Peyer's patch (tissue), 4 donors: ENCODE results near the gene NEDD4L. TPM values are rescaled to one million over a fixed set of nuclear protein-coding genes. Genes with fewer than 3 reads are reported as not detected.

Experiments used
- DNase-seq, 3 donors: peaks; one replicate each; pipeline ENCODE4 v3.0.0-alpha.2; 2017 to 2019
- H3K27ac ChIP-seq, 4 donors: fragments of 200-600 bp; sonication (generic); one replicate each; pipeline ENCODE4 v1.5.1; 2016 to 2019
- H3K27me3 ChIP-seq, 2 donors: fragments of 200-600 bp; sonication (generic); one replicate each; pipeline ENCODE4 v1.5.1; 2019
- H3K36me3 ChIP-seq, 3 donors: fragments of 200-600 bp; sonication (generic); one replicate each; pipeline ENCODE4 v1.5.1; 2016 to 2019
- H3K4me1 ChIP-seq, 4 donors: fragments of 200-600 bp; sonication (generic); one replicate each; pipeline ENCODE4 v1.5.1; 2016 to 2019
- H3K4me3 ChIP-seq, 4 donors: fragments of 200-600 bp; sonication (generic); 1 replicate in 3 of 4; 2 replicates in 1 of 4; pipeline ENCODE4 v1.5.1; 2016 to 2019; ENCODE audit warnings: mild to moderate bottlenecking in 1 of 4
- H3K9me3 ChIP-seq, 4 donors: fragments of 200-600 bp; sonication (generic); one replicate each; pipeline ENCODE4 v1.5.1; 2016 to 2019; ENCODE audit warnings: mild to moderate bottlenecking in 1 of 4
- CTCF ChIP-seq, 6 experiments: fragments of 450-650 bp in 4 of 6; fragments of 200-600 bp in 2 of 6; sonication (generic) in 1 of 6; IDR thresholded peaks; one replicate each; pipeline ENCODE4 v1.5.1; 2017 to 2019; ENCODE audit warnings: antibody characterized with exemption in 6 of 6, mild to moderate bottlenecking in 3 of 6, moderate library complexity in 1 of 6
- POLR2A ChIP-seq, 2 donors: fragments of 450-650 bp; IDR thresholded peaks; one replicate each; pipeline ENCODE4 v1.5.1; 2017; ENCODE audit warnings: antibody characterized with exemption in 2 of 2, mild to moderate bottlenecking in 2 of 2, moderate library complexity in 2 of 2
- total RNA-seq, 4 donors: library from RNA; depleted of rRNA; stranded (reverse); fragments of >200 nt; gene quantifications; one replicate each; pipeline ENCODE4 v1.1.0, GENCODE V29; 2016

The NEDD4L gene
- total RNA-seq, 4 donors from 2014 or later = 213 to 312 (median 277) TPM

- Histone ChIP-seq H3K27ac (no peak overlapping the region), H3K4me1 (no peaks in the 10 kb centered on the region), H3K36me3 (no peaks in the 10 kb centered on the region), H3K27me3 (no peaks in the 10 kb centered on the region), H3K4me3 (no peak overlapping the region), H3K9me3 (no peaks in the 10 kb centered on the region)
- no peak for DNase-seq
- TF ChIP-seq CTCF (IDR thresholded peaks at IDR 0.05) (no peak), POLR2A (IDR thresholded peaks at IDR 0.05) (no peak)
Observed at GRCh38 chr18:58061349-58061748, 17.3 kb downstream of the NEDD4L start.

- H3K27ac ChIP-seq = no peak overlapping the region
- TF ChIP-seq CTCF (IDR thresholded peaks at IDR 0.05) (no peak), POLR2A (IDR thresholded peaks at IDR 0.05) (no peak)
- H3K4me3 ChIP-seq = no peak overlapping the region
Observed at GRCh38 chr18:58064406-58064998, 20.5 kb downstream of the NEDD4L start.

GRCh38 chr18:58065956-58066355 lies 21.9 kb downstream of the NEDD4L start:
- H3K36me3 ChIP-seq = no peaks in the 10 kb centered on the region
- no peak for DNase-seq
- H3K9me3 ChIP-seq = no peaks in the 10 kb centered on the region
- no peak overlapping the region for H3K4me3 ChIP-seq
- H3K27ac ChIP-seq = no peak overlapping the region
- no peaks in the 10 kb centered on the region for H3K27me3 ChIP-seq
- TF ChIP-seq POLR2A (IDR thresholded peaks at IDR 0.05) = no peak
- no peak for TF ChIP-seq CTCF (IDR thresholded peaks at IDR 0.05)
- no peaks in the 10 kb centered on the region for H3K4me1 ChIP-seq

More at GRCh38 chr18:58064406-58064998, 20.5 kb downstream of the NEDD4L start:
- H3K9me3 ChIP-seq = no peaks in the 10 kb centered on the region
- no peaks in the 10 kb centered on the region for H3K4me1 ChIP-seq
- no peaks in the 10 kb centered on the region for H3K27me3 ChIP-seq
- no peak for DNase-seq
- no peaks in the 10 kb centered on the region for H3K36me3 ChIP-seq

- Histone ChIP-seq H3K4me3 (no peak overlapping the region), H3K9me3 (no peaks in the 10 kb centered on the region), H3K4me1 (no peaks in the 10 kb centered on the region), H3K27ac (no peak overlapping the region), H3K36me3 (no peaks in the 10 kb centered on the region), H3K27me3 (no peaks in the 10 kb centered on the region)
- DNase-seq = no peak
- TF ChIP-seq CTCF (IDR thresholded peaks at IDR 0.05) = peak in 3 of 6 experiments; percentile 22 to 37 (median 30)
- TF ChIP-seq POLR2A (IDR thresholded peaks at IDR 0.05) = no peak
Observed at GRCh38 chr18:58067601-58068000, 23.6 kb downstream of the NEDD4L start.

- Histone ChIP-seq H3K4me1 (no peaks in the 10 kb centered on the region), H3K27me3 (no peaks in the 10 kb centered on the region), H3K9me3 (no peaks in the 10 kb centered on the region), H3K27ac (no peak overlapping the region), H3K36me3 (no peaks in the 10 kb centered on the region), H3K4me3 (no peak overlapping the region)
- TF ChIP-seq POLR2A (IDR thresholded peaks at IDR 0.05) (no peak), CTCF (IDR thresholded peaks at IDR 0.05) (no peak)
- no peak for DNase-seq
Observed at GRCh38 chr18:58069099-58069498, 25.1 kb downstream of the NEDD4L start.
